ENCODE measurements around the gene MTUS2. TPM values are rescaled to one million over a fixed set of nuclear protein-coding genes. Genes with fewer than 3 reads are reported as not detected.

MTUS2 gene
- total RNA-seq, 2 donors from 2014 or later: 1.6 to 4.8 TPM

GRCh38 chr13:29279356-29280254 is 459.5 kb downstream of the MTUS2 start:
- intact Hi-C loops (cut with DNase I): no loop called here
- WGBS: 44% methylated on average over 2 of the region's 2 CpGs
- TF ChIP-seq CTCF (IDR thresholded peaks at IDR 0.05) (no peak), POLR2A (IDR thresholded peaks at IDR 0.05) (no peak), POLR2AphosphoS5 (IDR thresholded peaks at IDR 0.05) (no peak)
- no peak for DNase-seq (ENCODE audit: low spot score)
- Histone ChIP-seq H3K36me3 (no peaks in the 10 kb centered on the region), H3K4me3 (no peak overlapping the region), H3K27ac (no peak overlapping the region), H3K9me3 (no peaks in the 10 kb centered on the region), H3K27me3 (replicated peaks; ENCODE audit: insufficient read depth) (no peaks in the 10 kb centered on the region), H3K4me1 (replicated peaks) (no peaks in the 10 kb centered on the region)

GRCh38 chr13:29281932-29282495 is 461.9 kb downstream of the MTUS2 start:
- H3K4me1 ChIP-seq (replicated peaks): no peaks in the 10 kb centered on the region
- H3K27me3 ChIP-seq (replicated peaks; ENCODE audit: insufficient read depth): no peaks in the 10 kb centered on the region
- H3K27ac ChIP-seq: no peak overlapping the region
- no peaks in the 10 kb centered on the region for H3K9me3 ChIP-seq
- DNase-seq (ENCODE audit: low spot score): no peak
- 90% methylated on average over 5 of the region's 5 CpGs for WGBS
- TF ChIP-seq POLR2A (IDR thresholded peaks at IDR 0.05): no peak
- TF ChIP-seq POLR2AphosphoS5 (IDR thresholded peaks at IDR 0.05): no peak
- no peak for TF ChIP-seq CTCF (IDR thresholded peaks at IDR 0.05)
- H3K4me3 ChIP-seq: no peak overlapping the region
- no peaks in the 10 kb centered on the region for H3K36me3 ChIP-seq
- intact Hi-C loops (cut with DNase I): no loop called here

- Histone ChIP-seq H3K27me3 (replicated peaks; ENCODE audit: insufficient read depth) (no peaks in the 10 kb centered on the region), H3K27ac (no peak overlapping the region), H3K36me3 (no peaks in the 10 kb centered on the region), H3K9me3 (no peaks in the 10 kb centered on the region), H3K4me1 (replicated peaks) (no peaks in the 10 kb centered on the region), H3K4me3 (no peak overlapping the region)
- TF ChIP-seq POLR2AphosphoS5 (IDR thresholded peaks at IDR 0.05) (no peak), CTCF (IDR thresholded peaks at IDR 0.05) (no peak), POLR2A (IDR thresholded peaks at IDR 0.05) (no peak)
- intact Hi-C loops (cut with DNase I): no loop called here
- DNase-seq (ENCODE audit: low spot score): no peak
Measured at GRCh38 chr13:29284726-29285125, 464.6 kb downstream of the MTUS2 start.

- H3K4me3 ChIP-seq: no peak overlapping the region
- no peaks in the 10 kb centered on the region for H3K4me1 ChIP-seq (replicated peaks)
- H3K9me3 ChIP-seq: no peaks in the 10 kb centered on the region
- DNase-seq (ENCODE audit: low spot score): no peak
- no peaks in the 10 kb centered on the region for H3K27me3 ChIP-seq (replicated peaks; ENCODE audit: insufficient read depth)
- intact Hi-C loops (cut with DNase I): no loop called here
- H3K36me3 ChIP-seq: no peaks in the 10 kb centered on the region
- no peak for TF ChIP-seq CTCF (IDR thresholded peaks at IDR 0.05)
- no peak for TF ChIP-seq POLR2AphosphoS5 (IDR thresholded peaks at IDR 0.05)
- no peak for TF ChIP-seq POLR2A (IDR thresholded peaks at IDR 0.05)
- no peak overlapping the region for H3K27ac ChIP-seq
- 42% methylated on average over 5 of the region's 5 CpGs for WGBS
Measured at GRCh38 chr13:29287237-29287636, 467.1 kb downstream of the MTUS2 start.

GRCh38 chr13:29292045-29292444 is 471.9 kb downstream of the MTUS2 start:
- no peaks in the 10 kb centered on the region for H3K36me3 ChIP-seq
- H3K27ac ChIP-seq: no peak overlapping the region
- intact Hi-C loops (cut with DNase I): no loop called here
- 48% methylated on average over 3 of the region's 3 CpGs for WGBS
- no peaks in the 10 kb centered on the region for H3K4me1 ChIP-seq (replicated peaks)
- H3K4me3 ChIP-seq: no peak overlapping the region
- TF ChIP-seq CTCF (IDR thresholded peaks at IDR 0.05) (no peak), POLR2A (IDR thresholded peaks at IDR 0.05) (no peak), POLR2AphosphoS5 (IDR thresholded peaks at IDR 0.05) (no peak)
- H3K9me3 ChIP-seq: no peaks in the 10 kb centered on the region
- no peak for DNase-seq (ENCODE audit: low spot score)
- H3K27me3 ChIP-seq (replicated peaks; ENCODE audit: insufficient read depth): no peaks in the 10 kb centered on the region
